Activated T-cell treated with anti-CD3 and anti-CD28 coated beads for 24 hours (primary cell): Measurements from ENCODE around the gene TBCC.
A peak's percentile ranks its signal among the peaks of the same experiment; 100 is the strongest.

ENCODE experiments used
- DNase-seq: peaks from one replicate; pipeline ENCODE4 v3.0.0-alpha.2; 2020; ENCODE audit warnings: low read depth

TBCC gene, protein sequence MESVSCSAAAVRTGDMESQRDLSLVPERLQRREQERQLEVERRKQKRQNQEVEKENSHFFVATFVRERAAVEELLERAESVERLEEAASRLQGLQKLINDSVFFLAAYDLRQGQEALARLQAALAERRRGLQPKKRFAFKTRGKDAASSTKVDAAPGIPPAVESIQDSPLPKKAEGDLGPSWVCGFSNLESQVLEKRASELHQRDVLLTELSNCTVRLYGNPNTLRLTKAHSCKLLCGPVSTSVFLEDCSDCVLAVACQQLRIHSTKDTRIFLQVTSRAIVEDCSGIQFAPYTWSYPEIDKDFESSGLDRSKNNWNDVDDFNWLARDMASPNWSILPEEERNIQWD

DNA sequence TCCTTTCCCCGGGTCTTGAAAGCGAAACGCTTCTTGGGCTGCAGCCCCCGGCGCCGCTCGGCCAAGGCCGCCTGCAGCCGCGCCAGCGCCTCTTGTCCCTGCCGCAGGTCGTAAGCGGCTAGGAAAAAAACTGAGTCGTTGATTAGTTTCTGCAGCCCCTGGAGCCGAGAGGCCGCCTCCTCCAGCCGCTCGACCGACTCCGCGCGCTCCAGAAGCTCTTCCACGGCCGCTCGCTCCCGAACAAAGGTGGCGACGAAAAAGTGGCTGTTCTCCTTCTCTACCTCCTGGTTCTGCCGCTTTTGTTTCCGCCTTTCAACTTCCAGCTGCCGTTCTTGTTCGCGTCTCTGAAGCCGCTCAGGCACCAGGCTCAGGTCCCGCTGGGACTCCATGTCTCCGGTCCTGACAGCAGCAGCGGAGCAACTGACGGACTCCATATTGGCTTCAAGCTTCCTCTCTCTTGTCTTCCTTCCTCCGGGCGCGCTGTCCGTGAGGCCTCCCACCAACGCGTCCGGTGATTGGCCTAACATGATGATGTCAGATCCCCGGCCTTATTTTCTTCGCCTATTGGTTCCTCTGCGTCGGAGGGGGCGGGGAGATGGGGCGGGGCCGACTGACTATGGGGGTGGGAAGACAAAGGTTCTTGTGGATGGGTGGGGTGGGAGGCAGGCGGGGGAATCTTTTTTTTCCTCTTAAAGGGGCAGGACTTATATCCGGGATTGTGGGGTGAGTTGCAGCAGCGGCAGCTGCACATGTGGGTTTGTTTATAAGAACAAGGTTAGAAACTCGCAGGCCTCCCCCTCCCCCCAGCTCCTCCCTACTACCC is at the start of gene TBCC:
Gene TBCC (minus strand): TSS at position 464 of the 823 bp plus-strand sequence. CDS start 30 bp downstream, at position 434.
- peak; percentile 90 for DNase-seq

- DNase-seq: no peak
Measured at GRCh38 chr6:42795651-42796050, 49.7 kb upstream of the TBCC start.

DNA sequence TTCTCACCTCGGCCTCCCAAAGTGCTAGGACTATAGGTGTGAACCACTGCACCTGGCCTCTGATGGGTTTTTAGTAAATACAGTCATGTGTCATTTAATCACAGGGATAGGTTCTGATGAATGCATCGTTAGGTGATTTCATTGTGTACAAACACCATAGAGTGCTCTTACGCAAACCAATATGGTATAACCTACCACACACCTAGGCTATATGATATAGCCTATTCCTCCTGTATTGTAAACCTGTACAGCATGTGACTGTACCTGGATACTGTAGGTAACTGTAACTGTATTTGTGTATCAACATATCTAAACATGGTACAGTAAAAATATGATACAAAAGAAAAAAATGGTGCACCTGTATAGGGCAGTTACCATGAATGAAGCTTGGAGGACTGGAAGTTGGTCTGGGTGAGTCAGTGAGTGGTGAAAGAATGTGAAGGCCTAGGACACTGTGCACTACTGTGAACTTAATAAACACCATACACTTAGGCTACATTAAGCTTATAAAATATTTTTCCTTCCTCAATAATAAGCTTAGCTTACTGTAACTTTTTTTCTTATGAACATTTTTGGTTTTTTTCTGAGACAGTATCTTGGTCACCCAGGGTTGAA is 45.9 kb upstream of the TBCC start:
- no peak for DNase-seq

- no peak for DNase-seq
Measured at GRCh38 chr6:42790549-42791181, 44.8 kb upstream of the TBCC start.

DNA sequence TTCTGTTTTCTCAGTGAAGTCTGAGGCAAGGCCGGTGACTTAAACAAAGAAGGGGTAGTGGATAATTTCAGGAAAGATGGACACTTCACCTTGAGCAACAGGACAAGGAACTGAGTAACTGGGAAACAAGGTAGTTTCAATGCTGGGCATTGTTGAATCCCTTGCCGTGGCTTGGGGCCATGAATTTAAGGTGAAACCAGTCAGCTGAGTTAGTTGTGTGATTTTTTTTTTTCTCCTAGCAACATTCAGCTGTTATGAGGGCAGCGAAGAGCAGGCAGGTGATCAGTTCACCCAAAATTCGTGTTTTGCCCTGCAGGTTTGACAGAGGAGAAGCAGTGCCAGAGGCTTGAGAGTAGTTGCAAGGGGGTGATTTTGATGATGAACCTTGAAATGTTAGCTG is 42.8 kb upstream of the TBCC start:
- no peak for DNase-seq

DNA sequence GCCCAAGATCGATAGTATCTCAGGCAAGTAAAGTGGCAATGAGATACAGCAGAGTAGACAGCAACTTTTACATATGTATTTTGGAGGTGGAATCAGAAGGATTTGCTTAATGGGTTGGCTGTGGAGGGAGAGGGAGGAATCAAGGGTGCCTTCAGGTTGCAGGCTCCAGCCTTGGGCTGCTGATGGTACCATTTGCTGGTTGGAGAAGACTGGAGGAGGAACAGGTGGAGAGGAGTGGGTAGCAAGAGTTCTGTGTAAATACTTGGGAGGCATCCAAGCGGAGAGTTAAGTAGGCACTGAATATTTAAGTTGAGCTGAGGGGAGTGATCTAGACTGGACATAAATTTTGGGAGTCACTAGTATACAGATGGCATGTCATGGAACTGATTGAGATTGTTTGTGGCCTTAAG is 41.2 kb upstream of the TBCC start:
- no peak for DNase-seq

- DNase-seq: no peak
Measured at GRCh38 chr6:42786525-42786985, 40.7 kb upstream of the TBCC start.

DNA sequence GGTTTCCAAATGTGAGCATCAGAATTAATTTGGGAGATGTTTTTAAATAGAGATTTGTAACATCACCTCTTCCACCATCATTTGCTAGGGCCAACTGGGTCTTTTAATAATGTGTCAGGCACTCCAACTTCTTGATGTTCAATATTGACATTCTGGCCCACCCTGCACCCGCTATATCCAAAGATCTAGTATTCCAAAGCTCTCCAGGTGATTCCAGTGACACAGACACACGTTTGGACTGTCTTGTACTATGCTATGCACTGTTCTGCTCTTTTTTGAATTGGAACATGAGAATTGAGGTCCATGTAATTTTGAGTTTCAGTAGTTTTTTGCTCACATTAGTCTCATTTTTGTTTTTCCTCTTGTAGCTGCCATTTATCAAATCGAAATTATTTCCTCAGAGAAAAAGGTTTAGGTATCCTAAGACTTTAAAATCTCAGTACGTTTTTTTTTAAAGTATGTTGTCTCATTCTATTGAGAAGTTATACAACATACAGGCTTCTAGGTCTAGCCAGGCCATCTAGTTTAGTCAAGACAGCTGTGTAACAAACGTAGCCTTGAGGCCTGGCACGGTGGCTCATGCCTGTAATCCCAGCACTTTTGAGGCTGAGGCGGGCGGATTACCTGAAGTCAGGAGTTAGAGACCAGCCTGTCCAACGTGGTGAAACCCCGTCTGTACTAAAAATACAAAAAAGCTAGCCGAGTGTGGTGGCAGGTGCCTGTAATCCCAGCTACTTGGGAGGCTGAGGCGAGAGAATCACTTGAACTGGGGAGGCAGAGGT is 39.0 kb upstream of the TBCC start:
- no peak for DNase-seq

DNA sequence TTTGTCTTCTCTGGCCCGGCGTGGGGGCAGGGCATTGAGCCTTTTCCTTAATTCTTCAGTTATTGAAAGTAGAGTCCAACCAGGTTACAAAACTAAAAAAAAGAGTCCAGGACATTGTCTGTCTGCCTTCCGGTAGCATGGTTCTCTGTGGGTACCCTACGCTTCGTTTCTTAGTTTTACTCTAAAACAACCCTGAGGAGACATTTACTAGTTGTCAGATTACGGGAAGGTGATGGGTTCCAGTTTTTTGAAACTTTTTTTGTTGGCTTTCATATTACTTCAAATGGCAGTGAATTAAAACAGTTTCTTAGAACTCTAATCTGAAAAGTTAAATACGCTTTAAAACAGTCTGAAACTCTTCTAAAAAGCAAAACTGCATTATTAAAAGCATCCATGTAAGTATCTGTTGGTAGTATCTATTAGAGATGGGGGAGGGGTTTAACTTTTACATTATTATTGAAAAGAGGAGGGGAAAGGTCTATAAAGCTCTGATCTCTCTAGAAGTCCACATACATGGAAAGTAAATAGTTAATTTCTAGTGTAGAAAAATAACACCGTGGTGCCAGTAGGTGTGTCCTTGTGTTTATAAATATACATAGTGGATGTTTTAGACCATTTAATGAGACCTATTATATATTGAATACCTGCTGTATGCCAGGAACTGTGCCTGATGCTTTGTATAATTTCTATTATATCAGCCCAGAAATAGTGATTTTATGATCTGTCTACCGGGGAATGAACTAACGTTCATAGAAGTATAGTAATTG is 38.2 kb upstream of the TBCC start:
- DNase-seq: no peak

- peak; percentile 55 for DNase-seq
Measured at GRCh38 chr6:42783177-42783875, 37.4 kb upstream of the TBCC start.

- DNase-seq: peak; percentile 60
Measured at GRCh38 chr6:42782689-42783176, 36.8 kb upstream of the TBCC start.

- DNase-seq: peak; percentile 59
Measured at GRCh38 chr6:42781796-42782688, 36.1 kb upstream of the TBCC start, which contains the start of gene BICRAL. Gene BICRAL, plus strand, starts transcription at chr6:42782052. Its CDS starts 39,971 bp downstream, at chr6:42822023.

- no peak for DNase-seq
Measured at GRCh38 chr6:42781546-42781795, 35.6 kb upstream of the TBCC start.

DNA sequence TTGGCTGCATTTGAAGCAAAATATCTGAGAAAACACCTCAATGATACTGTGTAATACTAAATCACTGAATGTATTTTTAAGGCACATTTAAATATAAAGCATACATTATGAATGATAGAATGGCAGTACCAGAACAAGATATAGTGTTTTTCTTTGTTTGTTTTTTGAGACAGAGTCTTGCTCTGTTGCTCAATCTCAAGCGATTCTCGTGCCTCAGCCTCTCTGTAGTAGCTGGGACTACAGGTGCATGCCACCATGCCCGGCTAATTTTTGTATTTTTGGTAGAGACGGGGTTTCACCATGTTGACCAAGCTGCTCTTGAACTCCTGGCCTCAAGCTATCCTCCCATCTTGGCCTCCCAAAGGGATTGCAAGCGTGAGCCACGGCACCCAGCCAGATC is 33.6 kb upstream of the TBCC start:
- DNase-seq: no peak

DNA sequence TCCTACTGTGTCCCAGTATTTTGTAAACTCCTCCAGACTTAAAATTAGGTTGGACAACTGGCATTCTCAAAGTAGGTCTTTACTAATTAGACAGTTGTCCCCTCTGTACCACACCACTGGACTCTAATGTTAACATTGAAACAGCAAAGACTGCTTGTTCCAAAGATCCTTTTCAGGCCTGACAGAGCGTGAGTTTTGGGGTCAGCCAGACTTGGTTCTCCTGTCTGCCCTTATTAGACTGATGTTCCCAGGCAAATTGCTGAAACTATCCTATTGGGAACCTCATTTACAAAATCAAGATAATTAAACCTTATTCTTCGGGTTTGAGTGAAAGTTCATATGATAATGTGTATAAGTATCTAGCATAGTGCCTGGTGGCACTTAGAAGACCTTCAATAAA is 32.2 kb upstream of the TBCC start:
- DNase-seq: no peak

GRCh38 chr6:42777126-42777822 is 31.4 kb upstream of the TBCC start:
- DNase-seq: no peak

- DNase-seq: peak; percentile 25
Measured at GRCh38 chr6:42774821-42775487, 29.1 kb upstream of the TBCC start.

DNA sequence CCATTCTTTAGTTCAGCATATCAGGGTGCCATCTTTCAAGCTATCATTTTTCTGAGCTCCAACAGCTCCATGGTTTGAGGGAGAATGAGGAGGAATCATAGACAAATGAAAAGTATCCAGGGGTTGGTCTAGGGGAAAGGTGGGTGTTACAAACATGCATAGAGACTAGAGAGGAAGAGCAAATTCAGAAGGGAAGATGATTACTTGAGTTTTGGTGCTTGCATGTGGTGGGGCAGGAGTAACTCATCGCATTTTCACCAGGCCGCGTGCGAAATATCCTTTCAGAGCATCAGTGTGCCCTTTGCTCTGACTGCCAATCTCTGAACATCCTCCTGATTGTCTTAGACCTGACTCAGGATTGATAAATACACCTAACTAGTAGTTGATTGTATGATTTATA is 28.3 kb upstream of the TBCC start:
- no peak for DNase-seq
